ENCODE results near the gene DYNLT2B.

- no peak for TF ChIP-seq CTCF (IDR thresholded peaks at IDR 0.05; ENCODE audit: poor library complexity)
- no peak for TF ChIP-seq EZH2 (IDR thresholded peaks at IDR 0.05; ENCODE audit: borderline replicate concordance)
Observed at GRCh38 chr3:196332168-196332567, 14.1 kb upstream of the DYNLT2B start.
